HepG2 (cell line): ENCODE measurements around the gene ZNF3. TPM values are rescaled to one million over a fixed set of nuclear protein-coding genes. Genes with fewer than 3 reads are reported as not detected.

Experiments used
- ASH2L ChIP-seq: fragments of 300-600, 200-600 bp; sonication (generic); IDR thresholded peaks from 2 replicates; pipeline ENCODE4 v1.7.0; 2017; ENCODE audit warnings: low read depth, mild to moderate bottlenecking, moderate library complexity, mixed read lengths, low read length; ENCODE audit not compliant: insufficient read length
- HINFP ChIP-seq: sonication (generic); formaldehyde crosslinking; IDR thresholded peaks from 2 replicates; pipeline ENCODE4 v1.4.0; 2020; ENCODE audit warnings: low read depth, mild to moderate bottlenecking, missing genetic modification reagents
- MTA1 ChIP-seq: sonication (generic); formaldehyde crosslinking; IDR thresholded peaks from 2 replicates; pipeline ENCODE4 v1.4.0; 2020; ENCODE audit warnings: missing genetic modification reagents, mild to moderate bottlenecking, borderline replicate concordance
- PAX8 ChIP-seq: sonication (generic); formaldehyde crosslinking; IDR thresholded peaks from 2 replicates; pipeline ENCODE4 v1.8.0; 2022; ENCODE audit warnings: mild to moderate bottlenecking, missing genetic modification reagents, borderline replicate concordance
- PAXIP1 ChIP-seq: sonication (generic); formaldehyde crosslinking; conservative IDR thresholded peaks from 2 replicates; pipeline ENCODE4 v1.4.0; 2020; ENCODE audit warnings: mild to moderate bottlenecking, missing genetic modification reagents, moderate library complexity
- PHF20 ChIP-seq: sonication (generic); formaldehyde crosslinking; IDR thresholded peaks from 2 replicates; pipeline ENCODE4 v1.5.0; 2020; ENCODE audit warnings: mild to moderate bottlenecking, missing genetic modification reagents
- POLR2A ChIP-seq, 2 experiments: IDR thresholded peaks; 2 replicates each; pipeline ENCODE4 v1.6.1; 2011; ENCODE audit warnings: low read depth in 2 of 2, low read length in 2 of 2, mild to moderate bottlenecking in 1 of 2, moderate library complexity in 1 of 2; ENCODE audit not compliant: insufficient read depth in 1 of 2
- RBFOX2 ChIP-seq: fragments of 200-400 bp; formaldehyde crosslinking; IDR thresholded peaks from 2 replicates; pipeline ENCODE4 v1.6.1; 2017; ENCODE audit warnings: low read depth, mild to moderate bottlenecking, low read length
- ZNF224 ChIP-seq: sonication (generic); formaldehyde crosslinking; IDR thresholded peaks from 2 replicates; pipeline ENCODE4 v1.5.0; 2020; ENCODE audit warnings: mild to moderate bottlenecking, missing genetic modification reagents
- ZNF484 ChIP-seq: sonication (generic); formaldehyde crosslinking; IDR thresholded peaks from 2 replicates; pipeline ENCODE4 v1.5.1; 2020; ENCODE audit warnings: mild to moderate bottlenecking, low read depth, missing genetic modification reagents, borderline replicate concordance
- ZNF512B ChIP-seq: sonication (generic); formaldehyde crosslinking; IDR thresholded peaks from 2 replicates; pipeline ENCODE4 v1.5.1; 2020; ENCODE audit warnings: missing genetic modification reagents, mild to moderate bottlenecking, borderline replicate concordance
- ZNF703 ChIP-seq: sonication (generic); formaldehyde crosslinking; IDR thresholded peaks from 2 replicates; pipeline ENCODE4 v1.5.1; 2020; ENCODE audit warnings: missing genetic modification reagents, mild to moderate bottlenecking, moderate library complexity, borderline replicate concordance
- polyA plus RNA-seq, 8 experiments: library from polyadenylated mRNA; depleted of rRNA in 3 of 8; stranded (reverse) in 7 of 8; unstranded in 1 of 8; fragments of >200 nt; fragmentation: Illumina TruSeq in 4 of 8; extraction: Trizol in 4 of 8; gene quantifications; 2 replicates each; pipeline versions ENCODE4 v1.2.1 to v1.2.3, GENCODE V29; 2011 to 2016; ENCODE audit warnings: low read depth in 4 of 8, missing spikeins in 1 of 8, mixed read lengths in 1 of 8; ENCODE audit not compliant: insufficient read depth in 1 of 8
- total RNA-seq, 5 experiments: library from RNA; depleted of rRNA; stranded (reverse); fragments of >200 nt; fragmentation: Illumina TruSeq; extraction: Trizol; gene quantifications; 2 replicates each; pipeline ENCODE4 v1.2.3, GENCODE V29; 2016; ENCODE audit warnings: low read depth in 1 of 5
- TF ChIP-seq, protein P1 (sequence below): sonication (generic); formaldehyde crosslinking; IDR thresholded peaks from 2 replicates; pipeline ENCODE4 v1.5.0; 2020; ENCODE audit warnings: missing genetic modification reagents
- TF ChIP-seq, protein P2 (sequence below): sonication (generic); formaldehyde crosslinking; IDR thresholded peaks from 2 replicates; pipeline ENCODE4 v1.8.0; 2022; ENCODE audit warnings: mild to moderate bottlenecking, missing genetic modification reagents, moderate library complexity
- TF ChIP-seq, protein P3 (sequence below): IDR thresholded peaks from 2 replicates; pipeline ENCODE4 v1.6.1; 2016; ENCODE audit warnings: missing genetic modification reagents, missing compliant biosample characterization

ZNF3 gene
- total and polyA plus RNA-seq, 2 of the 13 experiments (the other 11 are each of a cell fraction or from before 2014, with no cell fraction given): 33.7 to 56.9 TPM

DNA sequence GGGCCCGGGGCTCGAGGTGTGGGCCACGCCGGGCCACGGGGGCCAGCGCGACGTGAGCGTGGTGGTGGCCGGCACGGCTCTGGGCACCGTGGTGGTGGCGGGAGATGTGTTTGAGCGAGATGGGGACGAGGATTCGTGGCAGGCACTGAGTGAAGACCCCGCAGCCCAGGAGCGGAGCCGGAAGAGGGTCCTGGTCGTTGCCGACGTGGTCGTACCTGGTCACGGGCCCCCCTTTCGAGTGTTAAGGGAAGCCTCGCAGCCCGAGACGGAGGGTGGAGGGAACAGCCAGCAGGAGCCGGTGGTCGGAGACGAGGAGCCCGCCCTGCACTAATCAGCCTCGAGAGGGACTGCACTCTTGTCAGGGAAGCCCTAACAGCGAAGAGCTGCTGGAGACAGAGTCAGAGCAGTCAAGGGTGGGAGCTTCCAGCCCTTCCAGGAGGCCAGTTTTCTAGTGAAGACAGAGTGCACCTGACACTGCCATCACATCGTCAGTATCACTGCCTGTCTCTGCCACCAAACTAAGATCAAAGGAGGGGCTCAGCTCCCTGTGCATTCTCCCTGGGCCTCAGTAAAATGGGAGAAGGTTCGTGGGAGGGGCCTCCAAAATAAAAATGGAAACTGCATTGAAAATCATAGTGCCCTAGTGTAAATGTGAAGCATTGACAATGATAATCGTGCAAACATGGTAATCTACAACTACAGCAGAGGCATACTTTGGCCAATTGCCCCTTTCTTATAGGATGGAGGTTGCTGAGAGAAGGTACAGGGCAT is 46.5 kb upstream of the ZNF3 start (continued):
- TF ChIP-seq, protein P1, sequence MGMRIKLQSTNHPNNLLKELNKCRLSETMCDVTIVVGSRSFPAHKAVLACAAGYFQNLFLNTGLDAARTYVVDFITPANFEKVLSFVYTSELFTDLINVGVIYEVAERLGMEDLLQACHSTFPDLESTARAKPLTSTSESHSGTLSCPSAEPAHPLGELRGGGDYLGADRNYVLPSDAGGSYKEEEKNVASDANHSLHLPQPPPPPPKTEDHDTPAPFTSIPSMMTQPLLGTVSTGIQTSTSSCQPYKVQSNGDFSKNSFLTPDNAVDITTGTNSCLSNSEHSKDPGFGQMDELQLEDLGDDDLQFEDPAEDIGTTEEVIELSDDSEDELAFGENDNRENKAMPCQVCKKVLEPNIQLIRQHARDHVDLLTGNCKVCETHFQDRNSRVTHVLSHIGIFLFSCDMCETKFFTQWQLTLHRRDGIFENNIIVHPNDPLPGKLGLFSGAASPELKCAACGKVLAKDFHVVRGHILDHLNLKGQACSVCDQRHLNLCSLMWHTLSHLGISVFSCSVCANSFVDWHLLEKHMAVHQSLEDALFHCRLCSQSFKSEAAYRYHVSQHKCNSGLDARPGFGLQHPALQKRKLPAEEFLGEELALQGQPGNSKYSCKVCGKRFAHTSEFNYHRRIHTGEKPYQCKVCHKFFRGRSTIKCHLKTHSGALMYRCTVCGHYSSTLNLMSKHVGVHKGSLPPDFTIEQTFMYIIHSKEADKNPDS (CRISPR knock-in tag): 0 out of 2 replicates have a peak, but pooled peaks have one; percentile 27
- TF ChIP-seq RBFOX2: peak; percentile 61
- TF ChIP-seq, protein P2, sequence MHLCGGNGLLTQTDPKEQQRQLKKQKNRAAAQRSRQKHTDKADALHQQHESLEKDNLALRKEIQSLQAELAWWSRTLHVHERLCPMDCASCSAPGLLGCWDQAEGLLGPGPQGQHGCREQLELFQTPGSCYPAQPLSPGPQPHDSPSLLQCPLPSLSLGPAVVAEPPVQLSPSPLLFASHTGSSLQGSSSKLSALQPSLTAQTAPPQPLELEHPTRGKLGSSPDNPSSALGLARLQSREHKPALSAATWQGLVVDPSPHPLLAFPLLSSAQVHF (CRISPR knock-in tag): no peak
- no peak; the same call in 1 of the 2 replicates for TF ChIP-seq PHF20
- TF ChIP-seq, protein P3, sequence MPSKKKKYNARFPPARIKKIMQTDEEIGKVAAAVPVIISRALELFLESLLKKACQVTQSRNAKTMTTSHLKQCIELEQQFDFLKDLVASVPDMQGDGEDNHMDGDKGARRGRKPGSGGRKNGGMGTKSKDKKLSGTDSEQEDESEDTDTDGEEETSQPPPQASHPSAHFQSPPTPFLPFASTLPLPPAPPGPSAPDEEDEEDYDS (CRISPR knock-in tag): peak; percentile 26; the same call in 1 of the 2 replicates
- 0 out of 2 replicates have a peak, but pooled peaks have one; percentile 27 for TF ChIP-seq PAX8 (CRISPR knock-in tag)
- no peak for TF ChIP-seq ZNF512B (CRISPR knock-in tag)
- no peak for TF ChIP-seq PAXIP1 (CRISPR knock-in tag)
- peak; percentile 73; the same call in 1 of the 2 replicates for TF ChIP-seq MTA1
- TF ChIP-seq ZNF484 (CRISPR knock-in tag): no peak
- TF ChIP-seq HINFP (CRISPR knock-in tag): no peak; the same call in 1 of the 2 replicates
- no peak for TF ChIP-seq ZNF224 (CRISPR knock-in tag)
- 0 out of 4 replicates have a peak, but pooled peaks of 1 of the 2 experiments have one; percentile 32 for TF ChIP-seq POLR2A (IDR thresholded peaks at IDR 0.05; ENCODE audit: insufficient read depth in 1 of 2, low read depth in 2 of 2, low read length in 2 of 2)
- 0 out of 2 replicates have a peak, but pooled peaks have one; percentile 12 for TF ChIP-seq ZNF703
- TF ChIP-seq ASH2L: peak; percentile 36
